Stimulated activated CD8-positive, alpha-beta memory T cell treated with anti-CD3 and anti-CD28 coated beads, Interleukin-2, amount 100 ng/mL, for 48 hours (primary cell): ENCODE measurements around the gene MPC2.
"Not testable (repeated sequence)": the region's sequence is repeated elsewhere in the genome, so short reads cannot be mapped to it uniquely, and the experiment has no call there.

Experiments
- DNase-seq, 2 donors: peaks; one replicate each; pipeline ENCODE4 v3.0.0-alpha.2; 2020; ENCODE audit warnings: low read depth in 2 of 2

MPC2 gene

GRCh38 chr1:167905182-167905581 is 31.7 kb downstream of the MPC2 start:
- DNase-seq = no peak

DNA sequence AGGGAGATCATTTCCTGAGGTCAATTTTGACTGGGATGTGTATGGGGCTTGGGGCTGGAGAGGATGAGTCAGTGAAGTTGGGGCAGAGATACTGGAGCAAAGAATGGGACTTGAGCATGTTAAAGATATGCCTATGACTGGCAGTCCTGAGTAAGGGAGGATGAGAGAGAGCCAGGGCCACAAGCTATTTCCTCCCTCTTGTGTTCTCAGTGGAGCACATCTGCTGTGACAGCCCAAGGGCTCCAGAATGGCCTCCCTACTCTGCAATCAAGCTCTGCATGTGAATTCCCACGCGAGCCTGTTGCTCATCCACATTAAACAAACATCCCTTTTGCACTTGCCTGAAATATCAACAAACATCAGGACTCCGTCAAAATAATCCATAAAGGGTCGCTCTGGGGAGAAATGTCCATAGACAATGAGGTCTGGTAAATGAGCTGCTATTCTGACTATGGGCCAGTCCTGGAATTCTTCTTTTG is 32.2 kb downstream of the MPC2 start:
- no peak for DNase-seq

DNA sequence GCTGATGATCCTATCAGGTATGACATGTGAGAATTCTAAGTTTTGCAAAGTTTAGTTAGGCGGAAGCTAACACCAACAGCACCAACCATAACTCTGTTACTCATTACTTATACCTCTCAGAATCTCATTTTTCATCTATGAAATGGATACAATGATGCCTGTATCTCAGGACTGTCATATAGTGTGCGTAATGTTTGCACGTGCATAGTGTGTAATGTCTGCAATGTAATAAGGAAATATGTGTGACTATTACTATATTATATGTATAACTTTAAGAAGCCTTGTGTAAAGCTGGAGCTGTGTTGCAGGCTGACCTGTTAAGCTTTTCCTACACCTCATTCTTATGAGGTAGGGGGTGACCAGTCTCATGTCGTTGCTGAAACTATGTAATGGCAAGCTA is 36.0 kb downstream of the MPC2 start:
- no peak for DNase-seq

DNA sequence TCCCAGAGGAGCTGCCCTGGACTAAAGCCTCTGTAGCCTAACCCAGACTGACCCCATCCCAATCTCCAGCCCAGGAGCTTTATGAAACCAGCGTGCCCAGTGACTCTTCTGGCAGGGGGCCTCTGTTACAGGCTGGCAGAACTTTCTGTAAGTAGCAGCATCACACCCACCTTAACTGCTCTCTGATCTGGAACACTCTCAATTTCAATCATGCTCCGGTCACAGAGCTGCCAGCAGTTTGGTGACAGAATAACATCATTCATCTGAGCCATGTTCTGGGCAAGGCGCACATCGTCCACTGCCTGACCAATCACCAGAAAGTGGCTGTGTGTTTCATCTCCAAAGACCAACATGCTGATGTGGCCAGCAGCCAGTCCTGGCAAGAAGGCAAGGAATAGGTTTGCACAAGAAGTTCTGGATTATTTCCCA is 37.6 kb downstream of the MPC2 start:
- no peak for DNase-seq

DNA sequence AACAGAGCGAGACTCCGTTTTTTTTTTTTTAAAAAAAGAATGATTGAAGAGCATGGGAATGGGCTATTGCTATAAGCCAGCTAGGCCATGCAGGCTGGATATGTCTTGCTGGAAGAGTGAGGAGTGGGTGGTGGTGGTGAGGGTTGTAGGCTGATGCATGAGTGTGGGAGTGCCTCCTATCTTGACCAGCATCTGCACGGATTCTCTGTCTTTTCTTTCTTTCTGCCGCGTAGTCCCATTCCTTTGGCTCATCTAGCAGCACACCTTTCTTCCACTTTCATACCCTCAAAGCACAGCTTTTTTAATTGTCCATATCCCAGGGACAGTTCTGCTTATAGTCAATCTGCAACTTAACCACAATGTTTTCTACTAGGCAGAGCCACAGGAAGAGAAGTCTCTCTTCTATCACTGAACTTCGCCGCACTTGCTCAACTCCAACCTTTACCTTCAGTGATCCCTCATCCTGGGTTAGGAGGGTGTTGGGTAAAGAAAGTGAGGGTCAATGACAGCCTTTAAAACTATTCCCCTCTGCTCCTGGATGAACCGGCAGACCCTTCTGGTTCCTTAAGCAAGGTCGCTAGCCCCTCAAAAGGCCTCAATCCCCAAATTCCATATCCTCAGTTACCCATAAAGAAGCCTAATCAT is 38.2 kb downstream of the MPC2 start:
- DNase-seq = no peak

DNA sequence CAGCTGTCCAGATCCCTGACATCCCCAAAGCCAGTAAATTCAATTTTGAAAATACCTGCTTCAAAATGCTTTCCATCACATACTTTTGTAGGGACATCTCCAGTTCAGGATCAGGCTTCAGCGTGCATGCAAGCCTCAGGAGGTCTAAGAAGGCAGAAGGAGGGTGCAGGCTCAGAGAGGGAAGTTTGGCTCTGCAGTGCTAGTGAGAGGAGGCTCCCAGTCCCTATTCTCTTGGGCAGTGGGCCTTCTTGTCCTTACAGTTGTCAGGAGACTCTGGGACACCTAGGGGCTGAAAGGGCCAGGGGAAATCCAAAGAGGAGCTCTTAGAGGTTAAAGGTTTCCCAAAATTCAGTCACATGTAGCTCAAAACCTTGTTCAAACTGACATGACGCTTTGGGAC is 43.1 kb downstream of the MPC2 start:
- no peak for DNase-seq

DNA sequence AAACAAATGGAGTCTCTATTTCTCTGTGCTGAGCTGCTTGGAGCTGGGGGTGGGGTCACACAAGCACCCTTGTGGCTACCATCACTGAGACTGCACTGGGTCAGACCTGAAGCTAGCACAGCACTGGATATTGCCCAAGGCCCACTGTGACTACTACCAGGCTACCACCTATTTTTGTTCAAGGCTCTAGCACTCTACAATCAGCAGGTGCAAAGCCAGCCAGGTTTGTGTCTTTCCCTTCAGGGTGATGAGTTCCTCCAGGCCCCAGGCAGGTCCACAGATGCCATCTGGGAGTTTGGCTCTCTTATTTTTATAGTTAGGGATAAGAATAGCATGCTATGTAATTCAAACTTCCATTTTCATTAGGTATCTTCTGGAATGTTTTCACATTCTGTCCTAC is 46.5 kb downstream of the MPC2 start:
- DNase-seq = no peak

DNA sequence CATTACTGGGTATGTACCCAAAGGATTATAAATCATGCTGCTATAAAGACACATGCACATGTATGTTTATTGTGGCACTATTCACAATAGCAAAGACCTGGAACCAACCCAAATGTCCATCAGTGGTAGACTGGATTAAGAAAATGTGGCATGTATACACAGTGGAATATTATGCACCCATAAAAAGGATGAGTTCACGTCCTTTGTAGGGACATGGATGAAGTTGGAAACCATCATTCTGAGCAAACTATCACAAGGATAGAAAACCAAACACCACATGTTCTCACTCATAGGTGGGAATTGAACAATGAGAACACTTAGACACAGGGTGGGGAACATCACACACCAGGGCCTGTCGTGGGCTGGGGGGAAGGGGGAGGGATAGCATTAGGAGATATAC is 49.7 kb downstream of the MPC2 start:
- DNase-seq = not testable (repeated sequence)

GRCh38 chr1:167882376-167882775 is 54.5 kb downstream of the MPC2 start:
- no peak for DNase-seq

DNA sequence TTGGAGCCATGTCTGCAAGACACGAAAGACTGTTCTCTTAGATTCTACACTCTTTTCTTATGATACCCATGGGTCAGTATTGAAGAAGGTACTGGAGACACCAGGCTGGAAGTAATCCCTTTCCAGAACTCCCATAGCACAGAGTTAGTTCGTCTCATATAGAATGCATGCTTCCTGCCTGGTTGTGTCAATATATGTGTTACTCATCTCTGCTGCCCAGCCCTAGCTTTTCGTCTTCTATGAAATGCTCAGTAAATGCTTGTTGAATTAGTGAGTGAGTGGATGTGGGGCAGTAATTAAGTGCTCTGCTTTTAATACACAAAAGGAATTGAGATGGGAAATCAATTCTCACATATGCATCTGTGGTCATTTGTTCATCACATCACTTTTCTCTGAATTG is 55.1 kb downstream of the MPC2 start:
- no peak for DNase-seq

DNA sequence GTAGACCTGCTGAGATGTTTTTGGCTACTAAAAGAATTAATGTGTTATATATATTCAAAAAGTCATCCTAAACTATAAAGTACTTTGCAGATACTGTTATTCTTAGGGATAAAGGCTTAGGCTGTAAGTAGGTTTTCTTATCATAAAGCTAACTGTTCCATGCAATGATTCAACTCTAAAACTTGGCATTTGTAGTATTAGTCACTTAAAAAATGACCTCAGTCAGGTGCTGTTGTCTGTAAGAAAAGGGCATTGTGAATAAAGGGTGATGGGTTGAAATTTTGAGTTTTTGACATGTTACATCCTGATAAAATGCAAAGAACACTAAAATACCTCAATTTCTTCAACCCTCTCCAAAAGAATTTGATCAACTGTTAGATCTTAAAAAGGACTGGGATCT is 55.8 kb downstream of the MPC2 start:
- no peak for DNase-seq

- DNase-seq = no peak
Observed at GRCh38 chr1:167880580-167881021, 56.3 kb downstream of the MPC2 start.

GRCh38 chr1:167879508-167879907 is 57.4 kb downstream of the MPC2 start:
- no peak for DNase-seq

DNA sequence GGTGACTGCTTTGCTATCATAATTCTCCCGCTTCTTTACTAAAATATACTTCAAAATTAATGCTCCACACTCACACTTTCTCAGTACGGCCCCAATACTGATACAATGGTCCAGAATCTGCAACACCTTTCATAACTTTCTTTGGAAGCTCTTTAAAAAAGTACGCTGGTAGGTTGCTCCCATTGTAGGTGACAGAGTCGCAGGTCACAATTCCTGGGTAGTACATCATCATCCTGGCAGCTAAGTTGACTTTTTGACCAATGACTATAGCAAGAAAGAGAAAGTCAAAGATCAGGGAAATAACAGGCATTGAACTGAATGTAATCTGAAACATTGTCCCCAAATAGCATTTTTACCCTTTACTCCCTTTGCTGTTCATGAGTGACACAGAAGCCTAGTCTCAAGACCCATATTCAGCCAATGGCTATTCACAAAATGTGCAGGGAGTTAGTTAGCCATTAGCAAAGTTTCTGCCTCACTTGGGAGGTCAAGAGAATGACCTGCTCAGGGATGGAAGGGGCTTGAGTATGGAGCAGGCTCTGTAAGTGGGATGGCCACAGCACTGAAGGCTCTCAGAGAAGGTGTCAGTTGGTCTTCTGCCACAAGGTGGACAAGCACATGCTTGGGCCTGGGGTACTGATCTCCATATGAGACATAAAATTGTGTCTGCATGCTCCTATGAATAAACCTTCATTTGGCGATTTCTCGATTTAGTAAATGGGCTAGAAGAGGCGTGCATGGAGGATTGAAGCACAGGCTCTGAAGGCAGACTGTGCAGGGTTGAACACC is 58.3 kb downstream of the MPC2 start:
- DNase-seq = no peak

GRCh38 chr1:167876597-167877175 is 60.2 kb downstream of the MPC2 start:
- no peak for DNase-seq

DNA sequence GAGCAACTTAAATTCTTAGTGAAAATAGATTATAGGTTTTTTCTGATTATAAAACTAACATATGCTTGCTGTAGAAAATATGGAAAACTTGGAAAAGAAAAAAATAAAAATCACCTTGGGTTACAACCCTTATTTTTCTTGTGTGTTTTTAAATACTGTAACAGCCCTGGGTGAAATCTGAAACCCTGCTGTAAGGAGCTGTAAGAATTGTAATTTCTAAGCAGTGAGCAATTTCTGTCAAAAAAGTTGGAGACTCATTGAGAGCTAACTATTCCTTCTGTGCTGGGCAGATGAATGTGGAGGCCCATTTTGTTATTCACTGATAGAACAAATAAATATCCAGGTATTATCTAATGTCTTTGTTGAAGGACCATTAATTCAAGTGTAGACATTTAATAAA is 65.5 kb downstream of the MPC2 start:
- no peak for DNase-seq

DNA sequence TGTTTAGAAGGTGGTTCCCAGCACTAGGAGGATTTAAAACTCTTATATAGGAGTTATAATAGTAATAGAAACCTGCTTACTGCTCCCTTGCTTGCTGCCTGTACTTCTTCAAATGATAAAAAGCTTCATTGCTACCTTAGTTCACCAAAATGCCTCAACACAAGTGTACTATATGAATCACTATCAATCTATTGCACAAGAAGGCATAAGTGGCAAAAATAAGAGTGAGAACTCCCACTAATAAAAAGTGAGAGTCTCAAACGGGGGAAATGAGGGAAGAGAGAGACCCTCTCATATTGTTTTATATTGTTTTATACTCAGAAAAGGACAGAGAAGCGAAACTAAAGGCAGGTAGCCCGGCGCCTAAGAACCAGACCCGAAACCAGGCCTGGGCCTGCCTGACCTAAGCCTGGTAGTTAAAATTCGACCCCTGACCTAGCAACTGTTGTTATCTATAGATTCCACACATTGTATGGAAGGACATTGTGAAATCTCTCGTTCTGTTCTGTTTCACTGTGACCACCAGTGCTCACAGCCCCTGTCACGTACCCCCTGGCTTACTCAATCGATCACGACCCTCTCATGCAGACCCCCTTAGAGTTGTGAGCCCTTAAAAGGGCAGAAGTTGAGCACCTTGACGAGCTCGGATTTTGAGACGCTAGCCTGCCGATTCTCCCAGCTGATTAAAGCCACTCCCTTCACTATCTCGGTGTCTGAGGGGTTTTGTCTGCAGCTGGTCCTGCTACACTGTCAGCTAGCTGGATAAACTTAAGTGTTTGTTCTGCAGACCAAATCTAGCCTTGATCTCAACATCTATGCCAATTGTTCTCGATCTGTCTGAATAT is 67.5 kb downstream of the MPC2 start:
- DNase-seq = not testable (repeated sequence)

GRCh38 chr1:167866739-167867414 is 70.0 kb downstream of the MPC2 start:
- not testable (repeated sequence) for DNase-seq
